HG03354 (cell line): Measurements from ENCODE around the gene PIAS1.
"Not testable (repeated sequence)": the region's sequence is repeated elsewhere in the genome, so short reads cannot be mapped to it uniquely, and the experiment has no call there.

ENCODE experiments used
- ATAC-seq: cut with Tn5 transposase; IDR thresholded peaks from one replicate; pipeline ENCODE4 v1.9.1; 2021; ENCODE audit warnings: mild to moderate bottlenecking; ENCODE audit not compliant: unreplicated experiment, poor library complexity, severe bottlenecking

Gene PIAS1

DNA sequence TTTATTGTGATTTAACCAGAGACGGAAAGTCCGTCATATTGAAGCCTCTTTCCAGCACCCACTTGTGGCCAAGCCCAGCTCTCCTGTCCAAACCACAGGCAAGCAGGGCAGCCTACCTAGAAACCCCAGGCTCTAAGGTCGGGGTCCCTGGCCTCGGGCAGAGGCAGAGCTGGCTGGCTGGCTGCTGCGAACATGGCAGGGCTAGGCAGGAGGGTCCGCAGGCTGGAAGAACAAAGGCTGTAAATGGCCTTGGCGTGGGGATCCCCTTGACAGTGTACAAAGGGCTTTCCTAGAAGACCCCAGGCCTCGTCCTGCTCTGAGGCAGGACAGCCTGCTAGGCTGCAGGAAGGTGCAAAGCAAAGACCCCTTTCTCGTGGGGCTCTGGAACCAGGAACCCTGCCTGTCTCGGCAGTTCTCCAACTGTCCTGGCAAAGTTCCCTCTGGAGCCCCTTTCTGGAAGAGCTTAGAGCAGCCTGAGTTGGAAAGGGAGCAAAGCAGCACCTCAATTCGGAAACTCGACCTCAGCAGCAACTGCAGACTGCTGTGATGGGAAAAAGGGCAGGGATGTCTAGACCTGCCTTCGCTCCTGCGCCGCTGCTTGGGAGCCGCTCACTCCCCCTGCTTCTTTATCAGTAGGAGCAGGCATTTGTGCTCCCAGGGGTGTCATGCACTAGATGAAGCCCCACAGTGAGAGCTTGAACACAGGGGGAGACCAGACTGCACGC is 142.5 kb downstream of the PIAS1 start:
- ATAC-seq: no peak

DNA sequence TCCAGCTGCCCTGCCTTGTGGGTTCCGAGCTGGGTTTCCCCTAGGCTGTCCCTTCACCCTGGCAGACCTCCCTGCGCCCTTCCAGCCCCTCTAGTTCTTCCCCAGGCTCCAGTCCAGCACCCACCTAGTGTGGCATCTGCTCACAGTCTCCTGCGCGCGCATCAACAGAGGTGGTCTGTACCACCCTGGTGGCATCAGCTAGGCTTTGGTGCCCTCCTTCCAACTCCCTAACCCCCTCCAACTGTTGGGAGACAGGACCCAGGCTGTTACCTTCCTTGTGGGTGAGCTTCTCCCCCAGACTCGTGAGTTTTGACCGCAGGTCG is 143.0 kb downstream of the PIAS1 start:
- no peak for ATAC-seq

DNA sequence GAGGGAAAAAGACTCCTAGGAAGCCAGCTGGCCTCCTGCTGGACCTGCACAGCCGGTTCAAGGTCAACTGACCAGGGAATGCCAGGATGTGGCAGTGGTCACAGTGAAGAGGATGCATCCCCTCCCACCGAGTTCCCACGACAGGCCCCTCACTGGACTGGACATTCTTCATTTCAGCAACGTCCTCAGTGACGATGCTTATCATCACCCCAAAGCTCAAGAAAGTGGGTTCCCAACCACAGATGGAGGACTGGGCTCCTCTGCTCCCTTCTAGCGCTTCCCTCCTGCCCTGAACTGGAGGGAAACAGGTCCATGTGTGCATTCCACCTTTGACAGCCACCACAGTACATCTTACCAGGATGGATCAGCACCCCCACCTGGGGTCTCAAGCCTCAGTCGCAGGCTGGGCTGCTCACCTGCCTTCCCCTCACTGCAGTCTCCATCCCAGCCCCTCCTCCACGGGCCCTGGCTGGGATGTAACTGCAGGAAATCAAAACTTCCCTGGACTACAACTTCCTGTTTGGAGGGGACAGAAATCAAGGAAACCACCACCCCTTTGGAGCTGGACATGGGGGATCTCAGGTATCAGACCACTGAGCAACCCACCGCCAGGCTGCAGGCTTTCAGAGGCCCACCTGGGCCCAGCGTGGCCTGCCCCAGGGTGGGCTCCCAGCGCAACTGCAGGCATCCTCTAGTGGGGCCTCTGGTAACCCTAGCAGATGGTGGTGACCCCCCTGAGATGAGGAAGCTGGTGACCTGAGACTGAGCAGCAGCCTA is 143.7 kb downstream of the PIAS1 start:
- no peak for ATAC-seq

DNA sequence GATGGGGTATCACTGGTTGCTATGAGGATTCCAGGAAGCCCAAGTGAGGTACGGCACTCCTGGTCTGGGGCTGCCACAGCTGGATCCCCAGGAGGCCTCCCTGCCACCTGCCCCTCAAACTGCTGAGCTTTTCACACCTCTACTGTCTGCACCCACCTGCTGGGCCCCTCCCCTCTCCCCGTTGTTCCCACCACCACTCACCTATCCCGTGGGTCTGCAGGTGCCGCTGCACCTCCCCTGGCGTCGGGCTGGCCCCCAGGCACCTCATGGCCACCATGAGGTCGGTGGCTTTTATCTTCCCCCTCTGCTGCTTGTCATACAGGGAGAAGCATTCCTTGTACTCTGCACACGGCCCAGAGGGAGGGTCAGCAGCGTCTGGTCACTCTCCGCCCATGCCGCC is 145.2 kb downstream of the PIAS1 start:
- no peak for ATAC-seq

DNA sequence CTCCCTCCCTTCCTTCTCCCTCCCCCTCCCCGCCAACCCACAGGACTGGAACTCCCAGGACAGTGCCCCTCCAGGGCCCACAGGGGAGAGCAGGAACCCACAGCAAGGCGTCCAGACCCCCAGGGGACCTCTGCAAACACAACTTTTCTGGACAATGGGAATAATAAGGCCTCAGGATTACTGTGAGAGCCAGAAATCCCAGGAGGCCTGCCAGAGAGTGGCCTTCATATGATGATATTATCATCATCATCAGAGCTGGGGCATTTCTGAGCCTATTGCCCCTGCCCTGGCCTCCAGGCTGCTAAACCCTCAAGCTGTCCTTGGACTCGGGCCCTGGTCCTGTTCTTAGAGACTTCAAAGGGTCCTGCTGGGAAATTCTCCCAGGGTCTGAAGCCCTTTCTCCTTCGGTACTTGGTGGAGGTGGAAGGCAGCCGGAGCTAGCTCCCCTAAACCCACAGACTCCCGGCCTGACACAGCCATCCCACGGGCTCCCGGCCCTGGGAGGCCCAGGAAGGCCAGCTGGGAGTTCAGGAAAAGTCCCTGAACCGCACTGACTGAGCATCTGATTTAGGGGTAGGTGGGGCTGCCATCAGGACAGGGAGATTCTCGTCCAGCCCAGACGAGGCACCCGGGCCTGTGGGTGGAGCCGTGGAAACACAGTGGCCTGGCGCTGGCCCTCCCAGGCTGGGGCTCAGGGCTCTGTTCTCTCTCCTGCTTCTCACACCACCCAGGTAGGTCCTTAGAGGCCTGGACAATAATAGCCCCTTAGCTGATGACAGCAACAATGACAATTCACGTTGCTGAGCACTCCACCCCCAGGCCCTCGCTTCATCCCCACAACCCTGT is 146.1 kb downstream of the PIAS1 start:
- no peak for ATAC-seq

DNA sequence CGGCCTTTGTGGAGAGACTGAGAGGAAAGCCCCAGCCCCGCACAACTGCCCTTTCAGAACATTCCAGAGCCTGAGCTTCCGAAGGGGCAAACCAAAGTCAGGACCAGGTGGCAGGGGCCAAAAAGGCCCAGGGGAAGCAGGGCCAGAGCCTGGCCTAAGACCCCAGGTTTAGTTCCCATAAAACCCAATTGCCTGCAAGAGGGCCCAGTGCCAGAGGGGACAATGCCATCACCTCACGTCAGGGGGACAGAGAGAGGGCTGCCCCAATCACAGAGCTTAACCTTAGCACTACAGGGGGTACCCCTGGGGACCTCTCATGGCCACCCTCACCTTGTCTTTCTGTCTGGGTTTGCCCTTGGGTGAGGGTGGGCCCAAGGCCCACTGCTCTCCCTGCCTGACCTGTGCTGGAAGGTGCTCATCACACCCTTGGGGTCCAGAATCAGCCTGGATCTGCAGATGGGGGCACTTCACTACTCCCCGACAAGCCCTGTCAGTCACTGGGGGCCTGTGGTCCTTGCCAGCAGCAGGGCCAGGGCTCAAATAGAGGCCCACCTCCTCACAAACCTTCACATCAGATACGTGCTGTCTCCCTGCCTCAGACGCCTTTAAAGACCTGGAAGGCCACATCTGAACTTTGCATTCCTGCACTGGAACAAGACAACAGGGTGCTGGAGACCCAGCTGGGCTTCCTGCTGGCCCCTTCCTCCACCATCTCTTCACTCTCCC is 147.2 kb downstream of the PIAS1 start:
- no peak for ATAC-seq

DNA sequence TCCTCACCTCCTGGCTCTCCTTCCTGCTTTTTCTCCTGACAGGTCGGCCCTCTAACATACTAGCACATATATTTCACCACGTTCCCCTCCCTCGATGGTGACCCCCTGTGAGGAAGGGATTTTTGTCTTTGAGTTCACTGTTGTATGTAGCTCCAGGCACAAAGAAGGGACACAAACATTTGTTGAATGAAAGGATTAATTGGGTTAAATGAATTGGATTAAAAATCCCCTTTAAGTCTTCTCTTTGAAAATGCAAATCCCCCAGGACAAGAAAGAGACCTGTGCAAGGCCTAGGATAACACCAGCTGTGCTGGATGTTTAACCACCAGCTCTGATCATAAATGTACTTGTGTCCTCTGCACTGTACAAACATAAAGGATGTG is 147.8 kb downstream of the PIAS1 start:
- ATAC-seq: no peak

DNA sequence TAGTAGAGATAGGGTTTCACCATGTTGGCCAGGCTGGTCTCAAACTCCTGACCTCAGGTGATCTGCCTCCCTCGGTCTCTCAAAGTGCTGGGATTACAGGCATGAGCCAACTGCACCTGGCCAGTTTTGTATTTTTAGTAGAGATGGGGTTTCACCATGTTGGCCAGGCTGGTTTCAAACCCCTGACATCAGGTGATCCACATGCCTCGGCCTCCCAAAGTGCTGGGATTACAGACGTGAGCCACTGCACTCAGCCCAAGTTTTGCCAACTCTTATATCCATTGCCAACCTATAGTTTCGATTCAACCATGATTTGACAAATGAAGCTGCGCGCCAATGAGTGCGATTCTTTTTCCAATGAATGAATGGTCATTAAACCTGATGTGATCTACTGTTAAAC is 148.9 kb downstream of the PIAS1 start:
- ATAC-seq: not testable (repeated sequence)

DNA sequence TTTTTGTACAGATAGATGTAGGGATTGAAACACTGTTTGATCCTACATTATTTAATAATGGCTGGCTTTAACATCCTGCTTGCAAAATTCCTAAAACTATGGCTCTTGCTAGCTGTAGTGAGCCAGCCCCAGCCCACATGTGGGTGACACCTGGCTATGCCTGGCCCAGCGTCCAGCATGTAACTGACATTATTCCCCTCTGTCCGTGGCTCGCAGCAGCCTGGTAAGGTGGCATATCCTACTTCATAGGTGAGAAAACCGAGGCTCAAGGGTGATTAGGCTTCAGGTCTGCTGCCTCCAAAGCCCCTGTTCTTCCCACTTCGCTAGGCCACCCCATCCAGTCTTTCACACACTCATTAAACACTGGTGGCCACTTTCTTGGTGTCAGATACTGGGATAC is 149.4 kb downstream of the PIAS1 start:
- ATAC-seq: no peak

DNA sequence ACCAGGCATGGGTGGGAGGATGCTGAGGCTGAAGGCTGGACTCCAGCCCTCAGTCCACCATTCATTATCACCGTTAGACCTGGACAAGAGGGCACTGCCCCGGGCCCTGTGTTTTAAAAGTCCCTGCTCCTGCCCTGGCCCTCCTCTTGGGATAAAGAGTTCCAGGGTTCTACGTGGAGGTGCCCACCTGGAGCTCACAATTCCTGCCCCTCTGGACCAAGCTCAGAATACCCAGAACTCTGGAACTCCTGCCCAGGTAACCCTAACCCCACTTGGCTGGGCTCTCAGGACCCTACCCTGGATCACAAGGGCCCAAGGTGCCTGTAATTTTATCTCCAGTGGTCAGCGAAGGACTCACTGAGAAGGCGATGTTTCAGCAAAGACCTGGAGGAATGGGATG is 149.8 kb downstream of the PIAS1 start:
- no peak for ATAC-seq

DNA sequence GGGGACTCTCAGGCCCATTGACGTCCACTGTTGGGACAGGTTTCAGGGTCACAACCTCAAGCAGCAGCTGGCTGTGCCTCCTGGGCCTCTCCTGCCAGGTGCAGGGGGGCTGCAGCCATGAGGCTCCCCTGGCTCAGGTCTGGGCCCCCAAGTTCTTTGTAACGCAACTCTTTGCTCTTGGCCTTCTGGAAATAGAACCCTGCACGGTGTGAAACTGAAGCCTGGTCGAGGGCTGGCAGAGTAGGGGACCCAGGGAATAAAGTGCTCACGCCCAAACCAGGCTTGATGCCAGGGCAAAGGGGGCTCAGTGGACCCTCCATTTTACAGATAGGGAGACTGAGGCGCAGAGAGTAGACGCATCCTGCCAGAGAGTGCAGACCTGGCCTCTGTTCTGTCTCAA is 150.2 kb downstream of the PIAS1 start:
- ATAC-seq: no peak

DNA sequence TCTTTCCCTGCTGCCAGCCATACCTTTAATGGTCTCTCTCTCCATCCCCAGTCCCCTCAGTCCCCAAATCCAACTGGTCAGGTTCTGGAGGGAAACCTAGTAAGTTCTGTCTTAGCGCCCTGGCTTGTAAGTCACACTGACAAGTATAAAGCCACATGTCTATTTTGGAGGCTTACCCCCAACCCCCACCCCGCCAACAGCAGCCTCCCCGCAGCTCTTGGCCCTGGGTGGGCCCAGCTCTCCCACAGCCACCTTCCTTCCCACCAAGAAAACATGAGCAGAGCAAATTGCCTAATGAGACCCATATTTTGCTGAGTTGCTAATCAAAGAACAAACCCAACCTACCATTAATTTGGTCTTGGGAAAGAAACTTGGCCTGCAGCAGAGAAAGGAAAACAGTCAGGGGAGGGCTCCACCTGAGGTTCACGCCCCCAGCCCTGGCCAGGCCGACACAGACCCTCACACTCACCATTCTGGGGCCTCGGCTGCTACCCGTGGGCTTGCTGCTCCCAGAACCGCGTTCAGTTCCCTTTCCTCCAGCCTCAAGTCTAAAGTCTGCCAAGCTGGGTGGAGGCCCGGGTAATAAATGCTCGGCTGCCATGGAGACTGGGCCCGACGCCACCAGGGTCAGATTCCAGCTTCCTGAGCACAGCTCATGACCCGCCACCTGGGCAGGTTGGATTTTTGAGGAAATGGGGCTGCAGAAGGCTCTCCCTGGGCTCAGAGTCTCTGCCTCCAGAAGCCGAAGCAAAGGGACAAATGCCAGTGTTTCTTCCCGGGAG is 150.9 kb downstream of the PIAS1 start, which contains the start of gene CALML4:
Gene CALML4, minus strand, starts transcription at position 557 of the 782 bp plus-strand sequence. Its CDS starts 85 bp downstream, at position 472.
- ATAC-seq: no peak

DNA sequence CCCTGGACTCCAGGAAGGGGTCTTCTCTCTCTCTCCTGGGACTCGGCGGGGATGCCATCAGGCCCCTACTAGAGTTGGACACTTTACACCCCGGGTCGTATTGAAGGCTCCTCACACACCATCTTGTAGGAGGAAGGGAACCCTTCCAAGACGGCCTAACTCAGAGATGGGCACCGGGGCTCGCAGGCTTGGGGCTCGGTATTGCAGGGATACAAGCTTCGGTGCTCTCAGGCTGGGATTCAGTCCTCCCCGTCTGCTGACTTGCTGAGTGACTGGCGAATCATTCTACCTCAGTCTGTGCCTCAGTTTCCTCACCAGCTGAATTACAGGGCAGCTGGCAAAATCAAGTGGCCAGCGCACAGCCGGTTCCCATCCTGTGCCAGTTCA is 151.4 kb downstream of the PIAS1 start:
- no peak for ATAC-seq

DNA sequence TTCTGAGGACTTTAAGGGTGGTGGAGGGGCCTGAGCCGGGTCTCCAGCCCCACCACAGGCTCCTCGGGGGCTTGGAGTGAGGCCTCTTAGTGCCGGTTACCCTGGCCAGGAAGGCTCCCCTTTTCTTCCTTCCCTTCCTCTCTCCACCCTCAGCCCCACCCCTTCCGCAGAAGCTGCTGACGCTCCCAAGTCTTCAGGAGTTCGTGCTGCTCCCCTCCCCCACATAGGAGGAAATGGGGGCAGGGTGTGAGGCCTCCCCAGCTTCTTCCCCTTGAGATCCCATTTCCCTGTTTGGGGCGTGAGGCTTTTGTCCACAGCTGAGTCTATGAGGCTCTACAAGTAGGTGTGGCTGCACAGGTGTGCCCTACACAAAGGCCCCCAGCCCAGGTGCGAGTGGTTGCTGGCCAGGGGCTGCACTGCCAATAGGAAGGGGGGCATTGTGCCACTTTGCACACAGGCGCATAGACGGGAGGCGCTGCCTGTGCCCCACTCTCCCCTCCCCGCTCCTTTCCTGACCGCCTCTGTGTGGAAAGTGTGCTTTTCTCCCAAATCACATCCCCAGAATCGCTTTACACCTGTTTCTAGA is 151.9 kb downstream of the PIAS1 start:
- no peak for ATAC-seq

DNA sequence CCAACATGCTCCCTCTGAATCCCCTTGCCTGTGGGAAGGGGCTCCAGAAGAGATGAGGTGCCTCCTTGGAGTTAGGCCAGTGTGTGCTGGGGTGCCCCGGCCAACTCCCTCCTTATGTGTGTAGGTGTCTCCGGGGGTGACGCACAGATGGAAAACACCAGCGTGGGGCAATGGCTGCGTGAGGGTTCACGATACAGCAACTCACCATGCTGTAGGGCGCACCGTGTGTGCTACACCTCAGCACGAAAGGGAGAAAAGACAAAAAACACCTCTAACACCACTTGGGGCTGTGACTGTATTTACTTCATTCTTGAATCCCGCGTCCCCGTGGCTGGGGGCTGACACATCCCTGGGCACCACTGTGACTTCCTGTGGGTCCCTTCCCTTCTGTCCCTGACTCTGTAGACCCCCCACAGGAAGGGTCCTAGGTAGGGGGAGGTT is 152.6 kb downstream of the PIAS1 start:
- ATAC-seq: no peak

DNA sequence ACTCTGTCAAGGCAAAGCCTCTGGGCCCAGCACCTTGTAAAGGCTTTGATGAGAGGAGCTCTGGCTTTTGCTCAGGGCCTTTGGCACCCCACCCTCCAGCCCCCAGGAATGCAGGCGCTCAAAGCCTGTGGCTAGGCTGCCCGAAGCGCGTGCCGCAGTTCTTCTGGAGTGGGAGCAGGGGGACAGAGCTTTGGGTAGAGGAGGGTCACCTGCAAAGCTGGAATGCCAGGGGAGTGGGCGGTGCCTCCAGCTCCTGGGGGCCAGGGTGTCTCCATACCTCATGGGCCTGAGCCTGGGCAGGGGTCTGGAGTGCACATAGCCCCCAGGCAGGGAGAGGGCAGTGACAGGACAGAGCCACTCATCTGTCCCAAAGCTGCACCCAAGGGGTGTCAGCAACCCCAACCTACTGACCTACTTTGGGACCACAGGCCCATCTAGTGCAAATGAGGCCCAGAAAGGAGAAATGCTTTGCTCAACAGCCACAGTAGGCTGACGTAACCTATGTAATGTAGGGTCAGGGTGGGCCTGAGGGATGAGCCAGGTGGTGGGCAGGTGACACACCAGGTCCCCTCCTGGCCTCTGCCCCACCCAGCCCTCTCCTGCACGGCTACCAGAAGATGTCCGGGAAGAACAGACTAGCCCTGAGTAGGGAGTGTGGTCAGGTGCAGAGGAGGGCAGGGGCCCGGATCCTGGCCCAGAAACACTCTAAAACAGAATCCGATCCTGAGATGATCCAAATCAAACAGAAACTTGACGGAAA is 153.2 kb downstream of the PIAS1 start:
- ATAC-seq: no peak

DNA sequence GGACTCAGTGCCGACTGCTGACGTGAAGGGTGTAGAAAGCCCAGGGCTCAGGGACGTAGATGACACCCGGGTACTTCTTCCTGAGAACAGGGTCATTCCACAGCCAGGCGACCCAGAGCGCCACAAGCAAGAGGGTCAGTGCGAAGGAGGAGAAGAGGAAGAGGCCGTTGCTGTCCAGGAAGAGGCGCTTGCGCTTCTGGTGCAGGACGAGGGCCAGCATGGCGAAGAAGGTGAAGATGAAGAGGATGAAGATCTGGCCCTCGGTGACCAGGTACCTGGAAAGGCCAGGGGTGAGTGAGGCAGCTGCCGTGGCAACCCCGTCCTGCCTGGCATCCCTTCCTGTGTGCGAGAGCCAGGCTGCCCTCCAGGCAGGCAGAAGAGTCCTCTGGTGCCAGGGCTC is 154.0 kb downstream of the PIAS1 start:
- ATAC-seq: no peak

DNA sequence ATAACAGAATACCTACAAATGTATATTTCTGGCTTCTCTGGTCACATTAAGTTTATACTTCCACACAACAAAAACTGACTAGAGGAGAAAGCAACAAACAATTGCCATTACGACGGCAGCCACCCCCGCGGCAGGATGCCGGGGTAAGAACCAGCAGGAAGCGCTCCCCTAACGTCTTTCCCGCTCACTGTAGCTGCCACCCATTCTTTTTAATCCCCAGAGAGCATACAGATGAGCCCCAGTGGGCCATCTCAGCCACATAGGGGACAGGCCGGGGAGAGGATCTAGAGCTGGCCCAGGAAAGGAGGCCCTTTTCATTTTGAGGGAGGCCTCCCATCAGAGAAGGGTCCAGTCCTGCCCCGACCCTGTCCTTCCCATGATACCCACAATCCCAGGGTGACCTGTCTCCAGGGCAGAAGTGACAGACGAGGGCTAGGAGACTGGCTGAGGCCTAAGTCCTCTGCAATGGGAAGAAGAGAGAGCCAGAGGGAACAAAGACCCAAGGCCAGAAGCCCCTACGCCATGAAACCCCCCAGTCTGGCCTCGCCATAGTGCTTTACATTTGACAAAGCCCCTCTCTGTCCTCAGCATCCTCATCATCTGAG is 154.6 kb downstream of the PIAS1 start:
- no peak for ATAC-seq
